HCT116 (cell line): ENCODE results near the gene FBXO21.

Experiments
- EZH2 ChIP-seq: fragments of 200-600 bp; sonication (generic); IDR thresholded peaks from 2 replicates; pipeline ENCODE4 v1.6.1; 2017; ENCODE audit warnings: antibody characterized with exemption, mixed run types
- EZH2phosphoT487 ChIP-seq: fragments of 200-600 bp; IDR thresholded peaks from 2 replicates; pipeline ENCODE4 v1.6.1; 2018; ENCODE audit warnings: antibody characterized with exemption, borderline replicate concordance
- JUND ChIP-seq: IDR thresholded peaks from 2 replicates; pipeline ENCODE4 v1.6.1; 2012
- POLR2A ChIP-seq: IDR thresholded peaks from 2 replicates; pipeline ENCODE4 v1.7.0; 2011; ENCODE audit warnings: borderline replicate concordance; ENCODE audit not compliant: insufficient read depth, insufficient read length; ENCODE audit errors: extremely low read depth
- POLR2AphosphoS5 ChIP-seq: IDR thresholded peaks from 2 replicates; pipeline ENCODE4 v1.6.1; 2011; ENCODE audit warnings: mild to moderate bottlenecking, low read depth, low read length, moderate library complexity
- RAD21 ChIP-seq: IDR thresholded peaks from 2 replicates; pipeline ENCODE4 v1.6.1; 2012; ENCODE audit warnings: low read depth, mild to moderate bottlenecking
- SP1 ChIP-seq: IDR thresholded peaks from 2 replicates; pipeline ENCODE4 v1.6.1; 2012; ENCODE audit warnings: low read depth
- TCF7L2 ChIP-seq: IDR thresholded peaks from 2 replicates; pipeline ENCODE4 v1.7.0; 2011; ENCODE audit warnings: borderline replicate concordance, inconsistent platforms; ENCODE audit not compliant: insufficient read depth, insufficient read length; ENCODE audit errors: extremely low read depth
- TF ChIP-seq, protein P1 (sequence below), 3 experiments: fragments of 200-600 bp in 1 of 3; sonication (generic) in 1 of 3; IDR thresholded peaks in 2 of 3; conservative IDR thresholded peaks in 1 of 3; 2 replicates each; pipeline ENCODE4 v1.5.1; 2012 to 2017; ENCODE audit warnings: low read depth in 2 of 3, low read length in 2 of 3, antibody characterized with exemption in 1 of 3, borderline replicate concordance in 1 of 3, control low read depth in 1 of 3, mild to moderate bottlenecking in 1 of 3, mixed read lengths in 1 of 3, mixed run types in 1 of 3, moderate library complexity in 1 of 3; ENCODE audit not compliant: insufficient read depth in 1 of 3
- TF ChIP-seq, protein P2 (sequence below): IDR thresholded peaks from 2 replicates; pipeline ENCODE4 v1.6.1; 2012
- TF ChIP-seq, protein P3 (sequence below): IDR thresholded peaks from 2 replicates; pipeline ENCODE4 v1.6.1; 2012; ENCODE audit warnings: low read depth

DNA sequence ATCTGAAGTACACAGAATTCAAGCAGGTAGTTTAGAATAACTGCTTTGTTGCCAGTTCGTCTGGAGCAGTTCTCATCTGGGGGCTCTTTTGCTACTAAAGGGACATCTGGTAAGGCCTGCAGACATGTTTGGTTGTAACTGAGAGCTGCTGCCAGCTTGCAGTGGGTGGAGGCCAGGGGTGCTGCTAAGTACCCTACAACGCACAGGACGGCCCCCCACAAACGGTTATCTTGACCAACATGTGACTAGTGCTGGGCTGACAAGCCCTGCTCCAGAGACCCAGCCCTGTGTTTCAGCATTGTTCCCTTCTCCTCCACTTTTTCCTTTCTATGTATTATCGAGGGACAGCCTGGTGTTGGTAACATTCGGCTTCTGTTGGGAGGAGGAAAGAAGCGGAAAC lies 40.8 kb downstream of the FBXO21 start:
- TF ChIP-seq, protein P1, sequence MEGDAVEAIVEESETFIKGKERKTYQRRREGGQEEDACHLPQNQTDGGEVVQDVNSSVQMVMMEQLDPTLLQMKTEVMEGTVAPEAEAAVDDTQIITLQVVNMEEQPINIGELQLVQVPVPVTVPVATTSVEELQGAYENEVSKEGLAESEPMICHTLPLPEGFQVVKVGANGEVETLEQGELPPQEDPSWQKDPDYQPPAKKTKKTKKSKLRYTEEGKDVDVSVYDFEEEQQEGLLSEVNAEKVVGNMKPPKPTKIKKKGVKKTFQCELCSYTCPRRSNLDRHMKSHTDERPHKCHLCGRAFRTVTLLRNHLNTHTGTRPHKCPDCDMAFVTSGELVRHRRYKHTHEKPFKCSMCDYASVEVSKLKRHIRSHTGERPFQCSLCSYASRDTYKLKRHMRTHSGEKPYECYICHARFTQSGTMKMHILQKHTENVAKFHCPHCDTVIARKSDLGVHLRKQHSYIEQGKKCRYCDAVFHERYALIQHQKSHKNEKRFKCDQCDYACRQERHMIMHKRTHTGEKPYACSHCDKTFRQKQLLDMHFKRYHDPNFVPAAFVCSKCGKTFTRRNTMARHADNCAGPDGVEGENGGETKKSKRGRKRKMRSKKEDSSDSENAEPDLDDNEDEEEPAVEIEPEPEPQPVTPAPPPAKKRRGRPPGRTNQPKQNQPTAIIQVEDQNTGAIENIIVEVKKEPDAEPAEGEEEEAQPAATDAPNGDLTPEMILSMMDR (IDR thresholded peaks at IDR 0.05 in 2 of 3, conservative IDR thresholded peaks at IDR 0.05 in 1 of 3; ENCODE audit: borderline replicate concordance in 1 of 3, insufficient read depth in 1 of 3, low read depth in 2 of 3, low read length in 2 of 3): no peak
- TF ChIP-seq EZH2phosphoT487 (no peak), EZH2 (no peak), JUND (no peak), SP1 (no peak), POLR2A (no peak), TCF7L2 (no peak), RAD21 (no peak), POLR2AphosphoS5 (no peak)
- TF ChIP-seq, protein P2, sequence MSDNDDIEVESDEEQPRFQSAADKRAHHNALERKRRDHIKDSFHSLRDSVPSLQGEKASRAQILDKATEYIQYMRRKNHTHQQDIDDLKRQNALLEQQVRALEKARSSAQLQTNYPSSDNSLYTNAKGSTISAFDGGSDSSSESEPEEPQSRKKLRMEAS: no peak
- TF ChIP-seq, protein P3, sequence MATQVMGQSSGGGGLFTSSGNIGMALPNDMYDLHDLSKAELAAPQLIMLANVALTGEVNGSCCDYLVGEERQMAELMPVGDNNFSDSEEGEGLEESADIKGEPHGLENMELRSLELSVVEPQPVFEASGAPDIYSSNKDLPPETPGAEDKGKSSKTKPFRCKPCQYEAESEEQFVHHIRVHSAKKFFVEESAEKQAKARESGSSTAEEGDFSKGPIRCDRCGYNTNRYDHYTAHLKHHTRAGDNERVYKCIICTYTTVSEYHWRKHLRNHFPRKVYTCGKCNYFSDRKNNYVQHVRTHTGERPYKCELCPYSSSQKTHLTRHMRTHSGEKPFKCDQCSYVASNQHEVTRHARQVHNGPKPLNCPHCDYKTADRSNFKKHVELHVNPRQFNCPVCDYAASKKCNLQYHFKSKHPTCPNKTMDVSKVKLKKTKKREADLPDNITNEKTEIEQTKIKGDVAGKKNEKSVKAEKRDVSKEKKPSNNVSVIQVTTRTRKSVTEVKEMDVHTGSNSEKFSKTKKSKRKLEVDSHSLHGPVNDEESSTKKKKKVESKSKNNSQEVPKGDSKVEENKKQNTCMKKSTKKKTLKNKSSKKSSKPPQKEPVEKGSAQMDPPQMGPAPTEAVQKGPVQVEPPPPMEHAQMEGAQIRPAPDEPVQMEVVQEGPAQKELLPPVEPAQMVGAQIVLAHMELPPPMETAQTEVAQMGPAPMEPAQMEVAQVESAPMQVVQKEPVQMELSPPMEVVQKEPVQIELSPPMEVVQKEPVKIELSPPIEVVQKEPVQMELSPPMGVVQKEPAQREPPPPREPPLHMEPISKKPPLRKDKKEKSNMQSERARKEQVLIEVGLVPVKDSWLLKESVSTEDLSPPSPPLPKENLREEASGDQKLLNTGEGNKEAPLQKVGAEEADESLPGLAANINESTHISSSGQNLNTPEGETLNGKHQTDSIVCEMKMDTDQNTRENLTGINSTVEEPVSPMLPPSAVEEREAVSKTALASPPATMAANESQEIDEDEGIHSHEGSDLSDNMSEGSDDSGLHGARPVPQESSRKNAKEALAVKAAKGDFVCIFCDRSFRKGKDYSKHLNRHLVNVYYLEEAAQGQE: no peak
